ENCODE results near the gene KCNC2. TPM values are rescaled to one million over a fixed set of nuclear protein-coding genes. Genes with fewer than 3 reads are reported as not detected.

KCNC2 gene
- total RNA-seq, 4 donors from 2014 or later: not detected

DNA sequence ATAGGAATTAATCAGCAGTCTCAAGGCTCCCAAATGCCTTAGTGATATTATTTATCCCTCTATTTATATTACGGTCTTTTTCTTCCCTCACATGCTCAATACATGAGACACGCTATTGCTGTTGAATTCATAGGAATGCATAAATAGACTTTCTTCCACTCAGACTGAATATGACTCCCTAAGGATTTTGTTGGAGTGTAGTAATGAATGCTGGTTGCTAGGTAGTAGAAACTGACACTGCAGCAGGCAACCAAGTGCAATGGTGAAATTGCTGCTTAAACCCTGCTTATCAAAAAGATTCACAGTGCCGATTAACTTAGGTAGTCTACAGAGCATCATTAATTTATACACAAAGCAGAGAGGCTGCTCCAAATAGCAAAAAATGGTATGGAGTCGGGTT is 168.2 kb downstream of the KCNC2 start:
- Histone ChIP-seq H3K36me3 (no peaks in the 10 kb centered on the region), H3K9me3 (no peaks in the 10 kb centered on the region), H3K27me3 (no peaks in the 10 kb centered on the region), H3K4me1 (no peaks in the 10 kb centered on the region), H3K27ac (no peak overlapping the region), H3K4me3 (replicated peaks in 1 of 3) (no peak overlapping the region)
- WGBS, 2 donors: 82 to 83% methylated on average over 4 of the region's 4 CpGs
- no peak for DNase-seq
- intact Hi-C loops (cut with DNase I): no loop called here
- no peak for TF ChIP-seq POLR2A (IDR thresholded peaks at IDR 0.05)
- TF ChIP-seq, protein P1, sequence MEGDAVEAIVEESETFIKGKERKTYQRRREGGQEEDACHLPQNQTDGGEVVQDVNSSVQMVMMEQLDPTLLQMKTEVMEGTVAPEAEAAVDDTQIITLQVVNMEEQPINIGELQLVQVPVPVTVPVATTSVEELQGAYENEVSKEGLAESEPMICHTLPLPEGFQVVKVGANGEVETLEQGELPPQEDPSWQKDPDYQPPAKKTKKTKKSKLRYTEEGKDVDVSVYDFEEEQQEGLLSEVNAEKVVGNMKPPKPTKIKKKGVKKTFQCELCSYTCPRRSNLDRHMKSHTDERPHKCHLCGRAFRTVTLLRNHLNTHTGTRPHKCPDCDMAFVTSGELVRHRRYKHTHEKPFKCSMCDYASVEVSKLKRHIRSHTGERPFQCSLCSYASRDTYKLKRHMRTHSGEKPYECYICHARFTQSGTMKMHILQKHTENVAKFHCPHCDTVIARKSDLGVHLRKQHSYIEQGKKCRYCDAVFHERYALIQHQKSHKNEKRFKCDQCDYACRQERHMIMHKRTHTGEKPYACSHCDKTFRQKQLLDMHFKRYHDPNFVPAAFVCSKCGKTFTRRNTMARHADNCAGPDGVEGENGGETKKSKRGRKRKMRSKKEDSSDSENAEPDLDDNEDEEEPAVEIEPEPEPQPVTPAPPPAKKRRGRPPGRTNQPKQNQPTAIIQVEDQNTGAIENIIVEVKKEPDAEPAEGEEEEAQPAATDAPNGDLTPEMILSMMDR (IDR thresholded peaks at IDR 0.05): no peak

GRCh38 chr12:75020068-75020557 is 189.5 kb downstream of the KCNC2 start:
- H3K4me1 ChIP-seq: no peaks in the 10 kb centered on the region
- WGBS, 2 donors: 77 to 80% methylated on average over 9 of the region's 9 CpGs
- TF ChIP-seq, protein P1 (IDR thresholded peaks at IDR 0.05): no peak
- TF ChIP-seq POLR2A (IDR thresholded peaks at IDR 0.05): no peak
- H3K9me3 ChIP-seq: no peaks in the 10 kb centered on the region
- no peak overlapping the region for H3K4me3 ChIP-seq (replicated peaks in 1 of 3)
- no peaks in the 10 kb centered on the region for H3K27me3 ChIP-seq
- intact Hi-C loops (cut with DNase I): no loop called here
- DNase-seq: no peak
- no peak overlapping the region for H3K27ac ChIP-seq
- H3K36me3 ChIP-seq: no peaks in the 10 kb centered on the region

GRCh38 chr12:75011120-75011519 is 198.5 kb downstream of the KCNC2 start:
- TF ChIP-seq, protein P1 (IDR thresholded peaks at IDR 0.05): no peak
- TF ChIP-seq POLR2A (IDR thresholded peaks at IDR 0.05): no peak

GRCh38 chr12:75007133-75007532 is 202.5 kb downstream of the KCNC2 start:
- H3K4me3 ChIP-seq (replicated peaks in 1 of 3): no peak overlapping the region
- WGBS, 2 donors: 74 to 79% methylated on average over 2 of the region's 2 CpGs
- H3K27ac ChIP-seq: no peak overlapping the region
- no peaks in the 10 kb centered on the region for H3K9me3 ChIP-seq
- no peak for TF ChIP-seq POLR2A (IDR thresholded peaks at IDR 0.05)
- TF ChIP-seq, protein P1 (IDR thresholded peaks at IDR 0.05): no peak
- H3K36me3 ChIP-seq: no peaks in the 10 kb centered on the region
- intact Hi-C loops (cut with DNase I): no loop called here
- DNase-seq: no peak
- no peaks in the 10 kb centered on the region for H3K27me3 ChIP-seq
- no peaks in the 10 kb centered on the region for H3K4me1 ChIP-seq

More at GRCh38 chr12:75011120-75011519, 198.5 kb downstream of the KCNC2 start:
- Histone ChIP-seq H3K4me1 (no peaks in the 10 kb centered on the region), H3K27me3 (no peaks in the 10 kb centered on the region), H3K9me3 (no peaks in the 10 kb centered on the region), H3K4me3 (replicated peaks in 1 of 3) (no peak overlapping the region), H3K36me3 (no peaks in the 10 kb centered on the region), H3K27ac (no peak overlapping the region)
- no peak for DNase-seq
- intact Hi-C loops (cut with DNase I): no loop called here
- 69 to 76% methylated on average over 4 of the region's 4 CpGs for whole genome bisulfite sequencing, 2 donors

DNA sequence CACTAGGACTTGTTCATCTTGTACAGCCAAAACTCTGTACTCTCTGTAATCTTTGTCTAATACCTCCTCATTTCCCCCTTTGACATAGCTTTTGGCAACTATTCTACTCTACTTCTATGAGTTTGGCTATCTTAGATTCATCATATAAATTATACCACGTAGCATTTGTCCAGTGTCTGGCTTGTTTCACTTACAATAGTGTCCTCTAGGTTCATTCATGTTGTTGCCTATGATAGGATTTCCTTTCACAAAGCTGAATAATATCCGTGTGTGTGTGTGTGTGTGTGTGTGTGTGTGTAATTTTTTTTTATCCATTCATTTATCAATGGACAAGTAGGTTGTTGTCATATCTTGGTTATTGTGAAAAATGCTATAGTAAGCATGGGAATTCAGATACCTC is 209.5 kb downstream of the KCNC2 start:
- no peak for DNase-seq
- H3K36me3 ChIP-seq: no peaks in the 10 kb centered on the region
- 32 to 46% methylated on average over 2 of the region's 2 CpGs for WGBS, 2 donors
- H3K27me3 ChIP-seq: no peaks in the 10 kb centered on the region
- no peak overlapping the region for H3K4me3 ChIP-seq (replicated peaks in 1 of 3)
- intact Hi-C loops (cut with DNase I): no loop called here
- H3K27ac ChIP-seq: no peak overlapping the region
- no peaks in the 10 kb centered on the region for H3K9me3 ChIP-seq
- H3K4me1 ChIP-seq: no peaks in the 10 kb centered on the region
- TF ChIP-seq POLR2A (IDR thresholded peaks at IDR 0.05): no peak
- TF ChIP-seq, protein P1 (IDR thresholded peaks at IDR 0.05): no peak

Measured in thyroid gland (tissue), 4 donors.